HG03469 (cell line): ENCODE measurements around the gene FGF14.

ENCODE experiments used
- ATAC-seq: cut with Tn5 transposase; IDR thresholded peaks from one replicate; pipeline ENCODE4 v1.9.1; 2021; ENCODE audit warnings: mild to moderate bottlenecking, moderate library complexity, moderate number of reproducible peaks; ENCODE audit not compliant: unreplicated experiment

FGF14 gene

DNA sequence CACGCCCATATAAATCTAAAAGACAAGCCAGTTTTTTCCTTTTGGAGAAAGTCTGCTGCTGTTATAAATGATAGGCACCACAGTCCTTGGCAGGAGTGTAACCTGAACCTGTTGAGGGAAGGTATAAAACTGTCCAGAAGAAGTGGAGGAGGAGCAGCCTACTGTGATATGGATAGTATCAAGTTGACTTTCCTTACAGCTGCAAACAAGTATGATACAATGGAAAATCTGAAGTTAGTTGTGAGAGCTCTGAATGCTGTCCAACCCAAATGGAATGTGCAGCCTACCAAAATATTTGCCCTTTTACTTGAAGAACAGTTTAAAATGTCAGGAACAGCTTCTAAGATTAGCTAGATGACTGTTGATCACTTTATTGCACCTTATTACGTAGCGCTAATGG is 399.6 kb downstream of the FGF14 start:
- no peak for ATAC-seq

DNA sequence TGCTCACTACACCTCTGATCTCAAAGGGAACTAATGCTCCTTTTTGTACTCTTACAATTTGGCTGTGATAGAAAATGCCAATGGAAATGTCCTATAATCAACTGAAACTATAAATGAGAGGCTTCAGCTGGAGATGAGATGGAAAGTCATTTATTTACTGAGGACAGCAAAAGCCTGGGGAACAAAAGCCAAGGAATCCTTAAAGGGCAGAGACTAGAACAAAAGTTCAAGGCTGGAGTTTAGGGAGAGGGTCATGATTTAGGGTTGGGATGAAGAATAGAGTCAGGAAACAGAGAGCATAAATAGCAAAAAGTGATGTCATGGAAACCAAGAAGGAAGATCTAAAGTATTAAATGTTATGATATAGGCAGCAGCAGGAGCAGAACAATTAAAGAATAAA is 401.1 kb downstream of the FGF14 start:
- no peak for ATAC-seq

DNA sequence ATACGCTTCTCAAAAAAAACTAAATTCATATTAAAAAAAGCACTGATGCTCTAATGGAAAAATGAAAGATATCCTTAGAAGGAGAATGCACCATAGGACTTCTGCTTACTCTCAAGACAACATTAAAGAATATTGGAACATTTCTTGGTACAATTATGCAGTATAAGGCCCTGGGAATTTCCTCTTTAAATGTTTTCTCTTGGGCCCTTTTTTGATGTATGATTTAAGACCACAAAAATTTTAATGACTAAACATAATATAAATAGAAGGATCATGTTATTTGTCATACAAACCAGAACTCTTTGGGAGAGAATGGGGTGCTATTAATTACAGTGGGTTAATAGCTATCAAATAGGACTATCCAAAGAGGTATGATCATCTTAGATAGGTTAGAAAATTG is 403.7 kb downstream of the FGF14 start:
- no peak for ATAC-seq

DNA sequence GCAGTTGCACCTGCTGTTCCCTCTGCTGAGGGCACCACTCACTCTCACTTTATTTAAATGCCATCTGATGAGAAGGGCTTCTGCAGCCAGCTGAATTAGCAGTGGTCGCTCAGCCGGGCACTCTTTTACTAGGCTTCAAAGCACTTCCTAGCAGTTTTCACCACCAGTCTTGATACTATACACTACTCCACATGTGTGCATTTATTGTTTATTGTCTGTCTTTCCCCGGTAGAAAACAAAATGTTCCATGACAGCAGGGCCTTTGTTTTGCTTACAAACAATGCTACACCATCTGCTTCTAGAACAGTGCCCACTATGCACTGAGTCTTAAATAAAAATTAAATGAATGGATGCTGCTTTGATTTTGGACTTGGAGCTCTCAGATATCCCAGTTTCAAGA is 404.9 kb downstream of the FGF14 start:
- ATAC-seq, result no peak

DNA sequence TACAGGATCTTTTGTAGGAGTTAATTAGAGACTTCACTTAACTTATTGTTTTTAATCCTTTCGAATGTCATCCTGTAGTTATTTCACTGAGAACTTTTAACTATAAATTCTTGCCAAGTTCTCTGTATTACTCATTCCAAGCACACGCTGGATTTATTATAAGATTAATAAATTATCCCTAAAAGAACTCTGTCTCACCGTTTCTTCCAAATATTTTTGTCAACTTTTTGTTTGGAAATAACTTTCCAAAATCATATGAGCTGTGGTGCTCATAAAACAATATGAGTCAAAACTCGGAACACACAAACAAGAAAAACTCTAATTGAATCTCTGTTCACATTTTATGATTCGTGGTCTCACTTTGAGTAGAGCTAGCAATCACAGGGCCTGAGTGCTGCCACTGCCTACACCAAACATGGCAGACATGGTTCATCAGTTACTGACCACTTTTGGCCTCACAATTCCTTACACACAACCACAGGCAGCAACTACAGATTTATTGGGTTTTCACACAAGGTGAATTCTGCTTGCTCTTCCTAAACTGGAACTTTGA is 412.0 kb downstream of the FGF14 start:
- no peak for ATAC-seq

DNA sequence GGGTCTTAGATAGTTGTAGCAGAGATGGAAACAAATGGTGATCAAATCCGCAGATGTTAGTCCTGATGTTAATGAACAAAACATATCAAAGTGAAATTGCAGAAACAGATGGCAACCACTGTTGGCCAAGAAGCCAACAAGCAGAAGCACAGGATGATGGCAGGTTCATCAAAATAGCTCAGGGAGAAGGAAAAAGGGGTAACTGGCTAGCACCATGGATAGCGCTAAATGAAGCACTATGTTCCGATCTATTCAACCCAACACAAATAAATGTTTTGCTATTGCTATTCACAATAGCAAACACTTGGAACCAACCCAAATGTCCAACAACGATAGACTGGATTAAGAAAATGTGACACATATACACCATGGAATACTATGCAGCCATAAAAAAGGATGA is 413.7 kb downstream of the FGF14 start:
- no peak for ATAC-seq

DNA sequence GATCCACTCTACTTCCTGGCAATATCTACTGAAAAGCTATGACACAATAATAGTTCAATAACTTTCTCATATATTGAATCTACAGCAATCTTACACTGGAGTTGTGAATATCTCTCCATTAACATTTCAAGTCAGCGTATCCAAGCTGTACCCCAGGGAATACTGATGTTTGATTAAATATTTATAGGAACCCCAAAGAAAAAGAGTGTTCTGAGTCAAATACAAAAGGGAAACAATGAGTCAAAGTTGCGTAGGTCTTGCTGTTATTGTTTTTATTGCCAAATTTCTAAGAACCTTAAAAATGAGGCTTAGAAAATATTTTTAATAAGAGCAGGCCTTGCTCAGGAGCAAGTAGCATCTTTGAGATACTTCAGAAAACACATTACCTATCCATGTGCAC is 415.5 kb downstream of the FGF14 start:
- no peak for ATAC-seq

DNA sequence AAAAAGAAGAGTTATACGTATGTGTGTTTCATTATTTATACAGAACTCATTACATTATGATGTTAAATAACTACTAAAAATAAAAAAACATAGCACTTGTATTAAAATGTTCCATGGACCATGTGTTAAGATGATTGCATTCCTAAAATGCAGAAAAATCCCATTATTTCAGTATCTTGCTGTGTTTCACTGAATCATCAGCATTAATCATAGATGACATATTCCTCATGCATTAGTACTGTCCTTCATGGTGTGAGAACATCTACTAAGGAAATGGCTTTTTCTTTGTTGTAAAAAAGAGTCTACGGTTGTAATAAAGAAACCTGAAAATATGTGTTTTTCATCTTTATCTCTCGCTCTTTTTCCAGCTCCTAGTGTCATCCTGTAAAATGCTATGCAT is 416.5 kb downstream of the FGF14 start:
- no peak for ATAC-seq

DNA sequence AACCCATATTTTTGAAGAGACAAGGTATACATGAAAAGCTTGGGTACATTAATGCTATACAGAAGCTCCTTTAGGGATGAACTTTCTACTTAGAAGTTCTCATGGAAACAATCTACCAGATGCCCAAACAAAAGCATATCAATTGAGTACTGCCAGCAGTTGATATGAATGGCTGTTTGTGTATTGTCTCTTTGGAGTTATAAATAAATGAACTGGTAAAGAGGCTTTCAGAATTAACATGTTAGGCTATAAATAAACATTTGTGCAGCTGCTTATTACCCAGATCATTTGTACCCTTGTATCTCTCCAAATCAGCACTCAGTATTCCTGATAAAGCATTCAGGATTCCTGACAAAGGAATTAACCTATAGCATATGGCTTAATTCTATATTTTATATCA is 418.9 kb downstream of the FGF14 start:
- no peak for ATAC-seq

DNA sequence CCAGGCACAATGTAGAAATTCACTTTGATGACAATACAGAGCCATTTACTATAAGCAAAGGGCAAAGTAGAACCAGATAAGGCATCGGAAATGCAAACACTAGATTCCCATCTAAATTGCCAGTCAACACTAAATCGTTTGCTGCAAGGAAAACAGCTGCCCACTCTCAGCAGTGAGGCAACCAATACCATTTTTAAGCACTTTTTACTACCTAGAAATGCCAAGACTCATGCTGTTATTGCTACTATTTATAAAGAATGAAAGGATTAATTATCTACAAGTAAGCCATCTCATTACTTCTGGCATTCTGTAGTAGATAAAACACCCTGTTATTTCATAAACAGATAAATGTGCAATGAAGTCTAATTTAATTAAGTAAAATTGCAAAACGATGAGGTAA is 422.0 kb downstream of the FGF14 start:
- no peak for ATAC-seq

DNA sequence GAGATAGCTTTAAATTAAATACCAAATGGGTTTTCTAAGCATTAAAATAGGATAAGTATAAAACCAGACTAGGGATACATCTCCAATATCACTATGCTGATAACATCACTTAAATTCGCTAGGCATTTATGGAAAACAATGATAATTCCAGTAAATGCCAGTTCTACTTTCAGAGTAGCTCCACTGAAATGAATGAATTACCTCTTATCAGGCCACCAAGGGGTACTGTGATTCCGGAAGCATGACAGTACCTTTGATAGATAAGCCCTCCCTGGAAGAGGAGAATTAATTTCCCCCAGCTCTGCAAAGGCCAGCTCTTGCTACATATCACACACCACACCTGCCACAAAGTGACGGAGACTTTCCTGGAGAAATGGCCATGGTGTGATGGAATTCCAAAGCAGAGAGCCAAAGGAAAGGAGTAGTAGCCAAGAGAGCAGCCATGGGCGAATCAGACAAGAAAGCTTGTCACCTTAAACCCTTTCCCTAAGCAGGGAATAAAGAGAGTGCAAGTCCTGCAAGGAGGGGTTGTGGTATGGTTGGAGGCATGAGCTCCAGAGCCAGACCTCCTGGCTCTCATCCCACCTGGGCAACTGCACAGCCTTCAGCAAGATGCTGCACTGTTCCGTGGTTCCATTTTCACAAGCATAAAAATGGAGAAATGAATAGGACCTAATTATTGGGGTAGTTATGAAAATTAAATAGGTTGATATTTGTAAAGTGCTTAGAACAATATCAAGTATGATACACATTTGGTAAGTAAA is 423.1 kb downstream of the FGF14 start:
- ATAC-seq, result no peak

DNA sequence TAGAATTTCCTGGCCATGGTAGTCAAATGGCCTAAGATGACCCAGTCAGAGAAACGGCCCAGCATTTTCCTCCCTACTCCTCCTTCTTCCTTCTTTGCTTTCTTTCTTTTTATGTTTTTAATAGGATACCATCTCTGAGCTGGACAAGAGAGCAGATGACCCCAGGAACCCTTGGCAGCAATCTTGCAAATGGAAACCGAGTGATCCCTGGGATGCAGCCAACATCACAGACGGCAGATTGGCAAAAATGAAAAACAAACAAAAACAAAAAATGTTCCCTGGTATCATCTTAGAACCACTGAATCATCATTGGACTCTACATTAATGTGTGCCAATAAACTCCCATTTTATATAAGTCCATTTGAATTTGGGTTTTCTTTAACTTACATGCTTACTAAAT is 424.4 kb downstream of the FGF14 start:
- no peak for ATAC-seq

DNA sequence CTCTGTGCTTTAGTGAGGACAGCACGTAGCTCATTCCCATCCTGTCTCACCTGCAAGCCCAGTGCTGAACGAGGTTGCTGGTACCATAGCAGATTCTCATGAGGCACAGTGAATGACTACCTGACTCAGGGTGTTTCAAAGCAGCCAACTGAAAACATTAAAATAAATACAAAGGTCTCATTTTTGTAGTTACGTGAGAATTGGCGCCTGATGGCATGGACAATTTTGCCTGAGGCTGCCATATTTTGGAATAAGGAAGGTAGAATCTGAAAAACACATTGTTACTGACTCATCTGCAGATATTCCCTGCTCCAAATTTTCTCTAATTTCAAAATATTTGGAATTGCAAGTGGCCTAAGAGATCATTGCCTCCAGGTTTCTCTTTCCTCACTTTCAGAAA is 429.7 kb downstream of the FGF14 start:
- ATAC-seq, result no peak

DNA sequence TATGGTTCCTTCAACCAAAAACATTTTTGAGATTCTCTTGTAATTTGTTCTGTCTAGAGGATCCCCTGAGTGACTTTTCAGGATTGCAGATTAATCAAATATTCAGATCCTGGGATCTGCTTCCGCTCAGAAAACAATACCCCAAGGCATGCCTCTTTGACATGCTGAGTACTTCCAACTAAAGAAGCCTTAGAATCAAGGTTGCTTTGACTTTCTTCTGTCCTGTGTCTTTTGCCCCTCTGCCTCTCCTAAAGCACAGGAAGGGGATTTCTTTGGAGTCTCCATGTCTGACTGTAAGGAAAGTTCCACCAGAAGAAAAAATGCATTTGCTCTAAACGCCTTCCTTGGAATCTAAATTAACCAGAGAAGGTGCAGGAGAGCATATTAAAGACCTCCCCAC is 431.5 kb downstream of the FGF14 start:
- no peak for ATAC-seq

DNA sequence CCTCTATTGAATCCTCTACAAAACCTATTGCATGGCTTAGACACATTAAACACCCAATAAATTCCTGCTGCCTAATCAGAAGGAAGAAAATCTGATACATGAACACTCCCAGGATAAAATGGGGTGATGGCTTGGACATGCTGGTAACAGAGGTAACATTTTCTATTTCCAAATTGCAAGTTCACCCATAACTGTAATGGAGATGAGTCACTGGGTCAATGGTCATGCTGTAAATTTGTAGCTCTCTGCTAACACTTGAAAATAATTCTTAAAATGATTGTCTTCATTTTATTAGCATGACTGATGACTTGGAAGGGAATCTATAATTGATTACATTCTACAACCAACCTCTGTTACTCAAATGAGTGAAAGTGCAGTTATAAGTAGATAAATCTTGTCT is 434.1 kb downstream of the FGF14 start:
- no peak for ATAC-seq

DNA sequence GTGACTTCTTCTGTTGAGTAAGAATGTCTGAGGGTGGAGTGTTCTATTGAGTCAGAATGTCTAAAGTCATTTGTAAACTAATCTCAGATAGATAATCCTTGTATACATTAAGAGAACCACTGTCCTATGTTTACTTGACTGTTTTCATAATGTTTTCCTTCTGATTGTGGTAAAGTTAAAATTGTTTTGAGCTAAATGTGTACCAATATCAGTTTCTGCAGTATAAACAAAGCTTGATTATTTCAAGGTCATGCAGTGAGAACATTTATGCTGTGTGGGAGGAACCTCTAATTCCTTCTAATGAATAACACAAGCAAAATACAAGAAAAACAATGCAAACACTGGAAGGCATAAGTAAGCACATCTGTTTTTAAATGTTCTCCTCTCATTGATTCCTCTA is 434.6 kb downstream of the FGF14 start:
- ATAC-seq, result no peak

DNA sequence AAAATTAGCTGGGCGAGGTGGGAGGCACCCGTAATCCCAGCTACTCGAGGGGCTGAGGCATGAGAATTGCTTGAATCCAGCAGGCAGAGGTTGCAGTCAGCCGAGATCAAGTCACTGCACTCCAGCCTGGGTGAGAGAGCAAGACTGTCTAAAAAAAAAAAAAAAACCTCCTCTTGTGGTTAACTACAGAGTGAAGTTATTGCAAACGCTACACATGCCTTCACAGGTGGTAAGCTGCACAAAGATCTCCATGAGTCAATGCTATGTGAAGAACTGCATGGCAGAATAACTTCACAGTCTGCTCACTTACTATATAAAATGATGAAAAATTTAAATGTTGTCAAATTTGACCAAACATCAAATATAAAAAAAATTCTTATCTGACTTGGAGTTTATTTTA is 436.8 kb downstream of the FGF14 start:
- no peak for ATAC-seq

DNA sequence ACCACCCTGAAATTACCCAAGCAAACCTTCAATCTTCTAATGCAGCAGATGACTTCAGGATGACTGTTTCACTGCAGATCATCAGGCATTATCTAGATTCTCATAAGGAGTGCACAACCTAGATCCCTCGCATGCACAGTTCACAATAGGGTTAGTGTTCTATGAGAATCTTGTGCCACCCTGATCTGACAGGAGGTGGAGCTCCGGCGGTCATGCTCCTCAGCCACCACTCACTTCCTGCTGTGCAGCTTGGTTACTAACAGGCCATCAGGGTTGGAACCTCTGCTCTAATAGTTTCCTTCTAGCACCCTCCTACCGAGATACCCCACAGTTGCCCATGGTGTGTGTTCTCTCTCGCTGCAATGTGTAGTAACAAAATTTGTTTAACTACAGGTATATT is 442.8 kb downstream of the FGF14 start:
- no peak for ATAC-seq

DNA sequence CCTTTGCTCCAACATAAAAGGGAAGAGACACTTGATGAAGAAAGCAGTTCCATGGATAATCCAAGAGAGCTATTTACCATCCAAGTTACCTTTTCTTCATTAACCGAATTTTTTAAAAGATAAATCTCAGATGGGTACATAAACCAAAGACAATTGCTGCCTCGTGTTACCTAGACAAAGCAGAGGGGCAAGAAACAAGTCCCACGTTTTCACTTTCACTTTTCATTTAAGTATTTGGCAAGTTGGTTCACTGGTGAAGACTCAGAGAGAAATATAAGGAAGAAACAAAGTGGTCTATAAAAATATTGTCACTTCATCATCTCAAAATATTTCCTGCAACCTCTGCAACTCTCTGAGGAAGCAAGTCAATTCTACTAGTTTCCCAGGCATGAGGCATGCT is 446.1 kb downstream of the FGF14 start:
- ATAC-seq, result no peak

DNA sequence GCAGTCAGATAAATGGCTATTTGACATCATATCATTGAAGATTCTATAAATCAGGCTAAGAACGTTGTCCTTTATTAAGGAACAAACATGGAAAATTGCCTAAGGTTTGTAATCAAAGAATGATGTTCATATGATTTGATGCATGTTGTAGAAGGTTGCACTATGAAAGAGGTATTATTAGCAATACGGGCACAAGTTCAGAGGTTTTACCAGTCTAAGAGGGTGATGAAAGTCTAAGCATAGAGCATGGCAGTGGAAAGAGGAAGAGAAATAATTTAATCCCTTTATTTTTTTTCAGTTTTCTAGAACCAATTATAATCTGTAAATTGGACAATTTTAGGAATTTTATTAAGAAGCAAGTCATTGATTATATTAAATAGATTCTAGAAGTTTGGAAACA is 450.7 kb downstream of the FGF14 start:
- no peak for ATAC-seq

DNA sequence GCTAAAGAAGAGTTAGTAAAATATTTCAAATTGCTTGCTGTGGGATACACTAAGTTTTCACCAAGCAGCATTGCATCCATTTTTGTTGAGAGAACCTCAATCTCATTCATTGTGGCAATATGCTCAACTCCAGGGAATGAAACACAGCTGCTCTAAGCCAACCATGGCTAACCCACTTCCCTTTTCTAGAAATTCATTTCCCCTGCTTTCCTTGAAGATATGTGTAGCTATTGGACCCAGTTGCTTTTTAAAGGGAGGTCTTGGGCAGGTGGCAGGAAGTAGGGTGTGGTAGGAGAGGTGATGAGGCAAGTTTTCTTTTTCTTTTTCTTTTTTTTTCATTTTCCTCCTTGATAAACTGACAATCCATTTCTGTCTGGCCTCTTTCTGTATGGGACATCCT is 452.2 kb downstream of the FGF14 start:
- no peak for ATAC-seq

DNA sequence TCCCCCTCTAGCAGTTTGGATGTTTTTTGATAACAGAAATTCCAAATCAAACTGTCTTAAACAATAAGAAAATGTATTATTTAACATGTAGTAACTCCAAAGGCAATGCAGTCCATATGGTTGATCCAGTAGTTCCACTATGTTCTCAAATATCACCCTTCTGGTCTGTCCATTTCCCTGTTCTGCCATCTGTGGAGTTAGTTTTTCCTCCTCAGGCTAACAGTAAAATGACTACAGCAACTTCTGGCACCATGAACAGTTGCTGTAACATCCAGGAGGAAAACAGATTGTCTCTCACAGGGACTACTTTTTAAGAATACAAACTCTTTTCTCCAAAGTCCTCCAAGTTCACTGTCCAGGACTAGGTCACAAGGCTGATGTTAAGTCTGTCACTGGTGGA is 455.4 kb downstream of the FGF14 start:
- no peak for ATAC-seq

DNA sequence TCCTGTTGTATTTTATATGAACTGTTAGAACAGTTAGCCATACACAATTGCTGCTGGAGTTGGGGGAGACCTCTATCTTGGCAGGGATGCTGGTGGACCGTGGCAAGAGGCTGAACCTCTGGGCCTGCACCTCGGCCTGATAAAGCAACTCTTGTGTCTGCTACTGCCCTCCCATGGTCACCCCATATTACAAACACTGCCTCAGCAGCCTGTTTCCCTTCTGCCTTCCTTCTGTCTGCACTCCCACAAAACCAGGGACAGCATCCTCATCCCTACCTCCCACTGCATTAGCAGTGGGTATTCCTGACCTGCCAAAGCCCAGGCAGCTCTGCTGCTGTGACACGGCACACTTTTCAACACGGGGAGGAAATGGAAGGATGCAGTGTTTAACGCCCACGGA is 456.4 kb downstream of the FGF14 start:
- ATAC-seq, result no peak
